Activated gamma-delta T cell (primary cell): ENCODE results near the gene TECR.

Experiments used
- DNase-seq: peaks from one replicate; lab custom pipeline; 2025; lab: John Stamatoyannopoulos, UW

The TECR gene

DNA sequence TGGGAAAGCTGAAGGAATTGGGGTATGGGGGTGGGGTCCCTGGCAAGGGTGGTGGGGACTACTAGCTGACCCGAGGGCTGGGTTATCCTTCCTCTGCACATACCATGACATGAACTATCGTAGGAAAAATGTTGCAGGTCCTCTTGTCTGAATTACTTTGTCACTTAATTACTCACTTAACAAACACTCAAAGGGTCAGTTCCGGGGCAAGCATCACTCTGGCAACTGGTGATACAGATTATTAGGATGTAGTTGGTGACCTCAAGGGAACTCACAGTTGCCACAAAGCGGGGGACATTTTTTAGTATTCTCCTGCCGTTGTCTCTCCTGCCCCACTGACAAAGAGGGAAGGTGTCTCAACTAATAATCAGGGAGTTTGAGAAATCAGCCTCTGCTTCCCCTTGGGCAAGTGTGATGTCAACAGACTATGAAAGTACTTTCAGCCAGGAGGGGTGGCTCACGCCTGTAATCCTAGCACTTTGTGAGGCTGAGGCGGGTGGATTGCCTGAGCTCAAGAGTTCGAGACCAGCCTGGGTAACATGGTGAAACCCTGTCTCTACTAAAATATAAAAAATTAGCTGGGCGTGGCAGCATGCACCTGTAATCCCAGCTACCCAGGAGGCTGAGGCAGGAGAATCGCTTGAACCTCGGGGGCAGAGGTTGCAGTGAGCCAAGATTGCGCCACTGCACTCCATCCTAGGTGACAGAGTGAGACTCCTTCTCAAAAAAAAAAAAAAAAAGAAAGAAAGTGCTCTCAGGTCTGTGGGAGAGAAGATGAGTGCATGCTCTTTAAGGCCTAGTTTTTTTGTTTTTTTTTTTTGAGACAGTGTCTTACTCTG is 21.5 kb upstream of the TECR start:
- DNase-seq: no peak

DNA sequence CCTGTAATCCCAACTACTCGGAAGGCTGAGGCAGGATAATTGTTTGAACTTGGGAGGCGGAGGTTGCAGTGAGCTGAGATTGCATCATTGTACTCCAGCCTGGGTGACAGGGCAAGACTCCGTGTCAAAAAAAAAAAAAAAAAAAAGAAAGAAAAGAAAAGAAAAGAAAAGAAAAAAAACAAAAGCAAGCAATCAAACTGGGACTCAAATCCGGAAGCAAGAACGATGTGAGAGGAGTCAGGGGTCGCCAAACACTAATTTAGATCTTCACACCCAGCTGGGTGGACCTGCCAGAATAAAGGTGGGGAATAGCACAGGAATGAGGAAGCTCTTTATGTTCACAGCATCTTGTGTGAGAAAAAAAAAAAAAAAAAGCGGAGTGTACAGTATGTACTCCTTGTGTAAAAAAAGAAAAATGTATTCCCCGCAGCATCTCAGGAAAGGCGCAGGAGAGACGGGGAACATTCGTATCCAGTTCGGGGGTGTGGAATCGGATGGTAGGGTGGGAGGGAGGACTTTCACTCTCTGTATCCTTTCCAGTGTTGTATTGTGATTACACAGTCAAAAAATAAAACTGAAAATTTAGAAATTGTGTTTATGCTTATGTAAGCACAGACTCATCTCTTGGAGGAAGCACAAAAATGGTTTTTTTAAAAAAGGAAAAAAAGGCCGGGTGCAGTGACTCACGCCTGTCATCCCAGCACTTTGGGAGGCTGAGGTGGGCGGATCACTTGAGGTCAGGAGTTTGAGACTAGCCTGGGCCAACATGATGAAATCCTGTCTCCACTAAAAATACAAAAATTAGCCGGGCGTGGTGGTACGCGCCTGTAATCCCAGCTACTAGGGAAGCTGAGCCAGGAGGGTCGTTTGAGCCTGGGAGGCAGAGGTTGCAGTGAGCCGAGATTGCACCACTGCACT is 18.8 kb upstream of the TECR start:
- no peak for DNase-seq

DNA sequence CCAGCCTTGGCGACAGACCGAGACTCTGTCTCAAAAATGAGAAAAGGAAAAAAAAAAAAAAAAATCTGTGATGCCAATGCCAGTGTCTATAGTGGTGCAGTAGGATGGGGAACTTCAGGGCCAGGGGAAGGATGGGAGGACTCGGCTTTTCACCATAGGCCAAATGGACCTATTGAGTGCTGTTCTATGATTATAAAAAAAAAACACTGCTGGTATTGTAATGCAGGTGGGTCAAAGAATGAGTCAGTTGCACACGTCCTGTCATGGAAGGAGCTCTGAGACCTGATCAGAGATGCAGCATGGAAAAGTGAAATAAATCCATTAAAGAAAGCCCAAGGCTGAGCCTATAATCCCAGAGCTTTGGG is 18.2 kb upstream of the TECR start:
- no peak for DNase-seq

GRCh38 chr19:14512406-14512961 is 16.9 kb upstream of the TECR start:
- no peak for DNase-seq

- DNase-seq: no peak
Measured at GRCh38 chr19:14514215-14514863, 15.1 kb upstream of the TECR start.

- DNase-seq: no peak
Measured at GRCh38 chr19:14515501-14516047, 13.8 kb upstream of the TECR start.

GRCh38 chr19:14516048-14516534 is 13.3 kb upstream of the TECR start:
- DNase-seq: no peak

GRCh38 chr19:14516746-14517438 is 12.5 kb upstream of the TECR start:
- no peak for DNase-seq

- DNase-seq: no peak
Measured at GRCh38 chr19:14517446-14517839, 12.0 kb upstream of the TECR start.

DNA sequence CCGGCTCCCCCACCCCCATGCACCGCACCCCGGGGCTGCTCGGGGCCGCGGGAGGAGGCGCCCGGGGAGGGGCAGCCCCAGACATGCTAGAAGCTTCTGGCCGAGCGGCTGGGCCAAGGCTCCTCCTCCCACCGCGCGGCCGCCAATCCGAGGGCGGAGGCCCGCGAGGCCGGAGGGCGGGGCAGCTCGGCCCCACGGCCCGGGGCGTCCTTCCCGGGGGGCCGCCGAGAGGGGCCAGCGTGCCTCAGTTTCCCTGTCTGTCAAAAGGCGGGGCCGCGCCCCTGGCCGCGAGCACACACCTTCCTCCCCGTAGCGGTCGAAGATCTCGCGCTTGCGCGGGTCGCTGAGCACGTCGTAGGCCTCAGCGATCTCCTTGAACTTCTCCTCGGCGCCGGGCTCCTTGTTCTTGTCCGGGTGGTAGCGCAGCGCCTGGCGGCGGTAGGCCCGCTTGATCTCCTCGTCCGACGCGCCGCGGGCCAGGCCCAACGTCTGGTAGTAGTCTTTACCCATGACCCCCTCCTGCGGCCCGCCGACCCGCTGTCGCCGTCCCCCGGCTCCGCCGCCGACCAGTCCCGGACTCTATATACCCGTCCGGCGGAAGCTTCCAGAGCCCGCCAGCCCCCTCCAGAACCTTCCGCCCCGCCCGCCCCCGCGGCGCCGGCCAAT is 11.4 kb upstream of the TECR start, which contains the start of gene DNAJB1:
DNAJB1 (minus strand) TSS at position 558 of the 666 bp plus-strand sequence; CDS start at position 510, 48 bp downstream.
- DNase-seq: peak; percentile 55

DNA sequence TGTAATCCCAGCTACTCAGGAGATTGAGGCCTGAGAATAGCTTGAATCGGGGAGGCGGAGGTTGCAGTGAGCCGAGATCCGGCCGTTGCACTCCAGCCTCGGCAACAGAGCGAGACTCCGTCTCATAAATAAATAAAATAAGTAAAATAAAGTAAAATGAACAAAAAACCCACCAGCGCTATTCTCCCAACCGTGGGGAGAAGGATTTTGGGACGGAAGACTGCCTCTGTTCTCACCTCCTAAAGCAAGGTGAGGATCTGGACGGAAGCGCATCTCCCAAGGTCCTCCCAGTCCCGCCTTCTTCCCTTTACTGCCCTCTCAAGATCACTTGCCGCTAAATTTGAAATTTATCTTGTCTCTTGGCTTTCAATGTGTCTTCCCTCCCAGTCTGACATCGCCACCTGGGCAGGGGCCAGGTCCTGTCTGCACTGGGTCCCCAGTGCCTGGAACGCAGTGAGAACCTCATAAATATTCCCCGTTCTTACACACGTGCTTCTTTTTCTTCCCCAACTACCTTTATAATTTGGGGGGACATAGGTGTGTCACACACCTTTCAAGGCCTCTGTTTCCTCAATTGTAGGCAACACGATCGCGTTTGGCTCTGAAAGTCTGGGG is 10.0 kb upstream of the TECR start:
- no peak for DNase-seq

- DNase-seq: no peak
Measured at GRCh38 chr19:14519860-14520407, 9.5 kb upstream of the TECR start.

- DNase-seq: no peak
Measured at GRCh38 chr19:14520543-14520942, 8.9 kb upstream of the TECR start.

DNA sequence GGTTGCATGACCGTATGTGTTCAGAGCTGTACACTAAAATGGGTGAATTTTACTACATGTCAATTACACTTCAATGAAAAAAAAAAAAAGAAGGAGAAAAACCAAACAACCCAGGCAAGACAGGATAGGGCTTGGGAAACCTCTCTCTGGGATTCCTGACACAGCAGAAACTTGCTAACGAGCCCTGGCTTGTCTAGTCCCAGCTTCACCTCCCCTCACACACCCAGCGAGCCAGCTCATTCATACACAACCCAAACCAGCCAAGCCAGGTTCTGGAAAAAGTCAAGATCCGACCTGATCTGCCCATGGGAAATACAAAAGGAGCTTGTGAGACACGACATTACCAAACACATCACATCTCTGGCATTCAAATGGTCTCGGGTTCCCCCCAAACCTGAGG is 3.7 kb upstream of the TECR start:
- DNase-seq: no peak

DNA sequence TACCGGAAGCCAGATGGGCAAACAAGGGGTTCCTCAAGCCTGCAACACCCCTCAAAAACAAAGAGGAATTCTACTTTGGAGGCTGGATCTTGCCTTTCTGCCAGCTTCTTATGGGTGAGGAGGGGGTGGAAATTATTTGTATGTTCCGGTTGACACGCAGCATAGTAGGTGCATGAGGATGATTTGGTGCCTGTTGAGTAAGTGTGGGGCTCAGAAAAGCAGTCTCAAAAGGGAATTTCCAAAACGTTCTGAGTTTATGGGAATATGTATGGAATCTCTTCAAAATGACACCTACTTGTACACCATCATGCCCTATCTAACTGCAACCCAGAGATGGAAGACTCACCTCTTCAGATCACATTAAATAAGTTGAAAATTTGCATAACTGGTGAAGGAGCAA is 3.0 kb upstream of the TECR start:
- DNase-seq: no peak

GRCh38 chr19:14528419-14529253 is 758 bp upstream of the TECR start:
- DNase-seq: no peak

DNA sequence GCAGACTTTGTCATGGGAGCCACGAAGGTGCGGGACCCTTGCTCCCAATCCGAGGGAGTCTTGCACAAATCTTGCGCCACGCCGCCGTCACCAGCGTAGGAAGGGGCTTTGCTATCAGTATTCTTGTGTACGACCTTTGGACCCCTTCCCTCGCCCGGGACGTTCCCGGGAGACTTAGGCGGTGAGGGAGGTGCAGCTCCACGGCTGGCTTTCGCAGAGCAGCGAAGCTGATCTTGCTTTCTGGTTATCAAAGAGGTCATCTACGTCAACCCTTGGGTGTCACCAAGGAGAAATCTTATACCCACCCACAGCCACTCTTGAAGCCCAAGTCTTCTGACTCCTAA is 583 bp downstream of the TECR start:
- no peak for DNase-seq

DNA sequence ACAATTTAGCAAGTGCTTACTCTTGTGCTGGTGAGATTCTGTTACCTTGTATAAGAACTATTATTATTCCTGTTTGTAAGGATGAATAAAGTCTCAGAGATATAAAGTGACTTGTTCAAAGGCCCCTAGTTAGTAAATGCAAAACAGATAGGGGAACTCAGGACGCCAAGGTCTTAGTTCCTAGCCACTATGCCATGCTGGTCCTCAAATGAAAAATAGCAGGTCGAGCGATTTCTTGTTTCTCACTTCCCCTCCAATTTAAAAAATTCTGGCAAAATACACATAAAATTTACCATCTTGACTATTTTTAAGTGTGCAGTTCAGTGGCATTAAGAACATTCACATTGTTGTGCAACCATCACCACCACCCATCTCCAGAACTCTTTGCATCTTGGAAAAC is 1.1 kb downstream of the TECR start:
- DNase-seq: no peak

DNA sequence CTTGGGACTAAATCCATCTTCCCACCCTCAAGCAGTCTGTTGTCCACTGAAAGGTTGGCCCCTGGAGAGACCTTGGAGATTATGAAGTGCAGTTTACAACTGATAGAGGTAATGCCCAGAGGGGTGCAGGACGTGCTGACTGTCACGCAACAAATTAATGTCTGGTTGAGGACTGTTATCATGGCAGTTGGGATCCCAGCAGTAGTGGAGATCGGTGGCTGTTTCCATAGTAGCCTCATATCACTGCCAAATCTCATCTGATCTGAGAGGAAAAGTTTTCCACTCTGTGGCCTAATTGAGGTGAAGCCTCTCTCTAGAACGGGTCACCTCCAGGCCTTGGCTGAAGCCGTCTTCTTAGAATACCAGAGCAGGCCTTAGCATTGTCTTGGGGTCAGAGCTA is 4.1 kb downstream of the TECR start:
- DNase-seq: no peak
